ENCODE results near the gene ARHGEF37.

ARHGEF37 gene

GRCh38 chr5:149608936-149609545 is 27.7 kb downstream of the ARHGEF37 start:
- TF ChIP-seq EZH2phosphoT487 (IDR thresholded peaks at IDR 0.05; ENCODE audit: borderline replicate concordance) (no peak), CTCF (conservative IDR thresholded peaks at IDR 0.05; ENCODE audit: low read length) (no peak)
- Histone ChIP-seq H3K4me3 (ENCODE audit: low read length, poor library complexity, severe bottlenecking) (no peak overlapping the region), H3K79me2 (ENCODE audit: insufficient read depth, low read length) (no peaks in the 10 kb centered on the region), H3K9ac (ENCODE audit: low read depth, low read length, poor library complexity, severe bottlenecking) (no peak overlapping the region), H2AFZ (ENCODE audit: low read length) (no peak overlapping the region), H3K27me3 (ENCODE audit: insufficient read depth, low read length, poor library complexity, severe bottlenecking) (no peaks in the 10 kb centered on the region), H4K20me1 (ENCODE audit: insufficient read depth, low read length, poor library complexity, severe bottlenecking) (no peaks in the 10 kb centered on the region), H3K9me3 (ENCODE audit: insufficient read depth, low read depth, low read length) (no peaks in the 10 kb centered on the region), H3K36me3 (ENCODE audit: insufficient read depth, low read length) (no peaks in the 10 kb centered on the region), H3K4me1 (ENCODE audit: insufficient read depth, low read length, poor library complexity, severe bottlenecking) (peaks cover 10% of the 10 kb centered on the region), H3K4me2 (ENCODE audit: low read depth, low read length, poor library complexity, severe bottlenecking) (no peak overlapping the region), H3K9me2 (replicated peaks; ENCODE audit: low read depth, low read length) (no peaks in the 10 kb centered on the region), H3F3A (ENCODE audit: low read depth) (no peaks in the 10 kb centered on the region)

GRCh38 chr5:149609640-149610219 is 28.4 kb downstream of the ARHGEF37 start:
- Histone ChIP-seq H4K20me1 (ENCODE audit: insufficient read depth, low read length, poor library complexity, severe bottlenecking) (no peaks in the 10 kb centered on the region), H3K4me1 (ENCODE audit: insufficient read depth, low read length, poor library complexity, severe bottlenecking) (peaks cover 10% of the 10 kb centered on the region), H3K9me2 (replicated peaks; ENCODE audit: low read depth, low read length) (no peaks in the 10 kb centered on the region), H3F3A (ENCODE audit: low read depth) (no peaks in the 10 kb centered on the region), H3K79me2 (ENCODE audit: insufficient read depth, low read length) (no peaks in the 10 kb centered on the region), H3K4me3 (ENCODE audit: low read length, poor library complexity, severe bottlenecking) (no peak overlapping the region), H3K27me3 (ENCODE audit: insufficient read depth, low read length, poor library complexity, severe bottlenecking) (no peaks in the 10 kb centered on the region), H3K9me3 (ENCODE audit: insufficient read depth, low read depth, low read length) (no peaks in the 10 kb centered on the region), H3K9ac (ENCODE audit: low read depth, low read length, poor library complexity, severe bottlenecking) (no peak overlapping the region), H3K36me3 (ENCODE audit: insufficient read depth, low read length) (no peaks in the 10 kb centered on the region), H2AFZ (ENCODE audit: low read length) (no peak overlapping the region), H3K4me2 (ENCODE audit: low read depth, low read length, poor library complexity, severe bottlenecking) (no peak overlapping the region)
- TF ChIP-seq CTCF (conservative IDR thresholded peaks at IDR 0.05; ENCODE audit: low read length) = no peak
- no peak for TF ChIP-seq EZH2phosphoT487 (IDR thresholded peaks at IDR 0.05; ENCODE audit: borderline replicate concordance)

GRCh38 chr5:149610589-149611255 is 29.4 kb downstream of the ARHGEF37 start:
- Histone ChIP-seq H3K36me3 (ENCODE audit: insufficient read depth, low read length) (no peaks in the 10 kb centered on the region), H3K4me2 (ENCODE audit: low read depth, low read length, poor library complexity, severe bottlenecking) (no peak overlapping the region), H3K4me1 (ENCODE audit: insufficient read depth, low read length, poor library complexity, severe bottlenecking) (peaks cover 10% of the 10 kb centered on the region), H3K9me3 (ENCODE audit: insufficient read depth, low read depth, low read length) (no peaks in the 10 kb centered on the region), H3K9ac (ENCODE audit: low read depth, low read length, poor library complexity, severe bottlenecking) (no peak overlapping the region), H3K79me2 (ENCODE audit: insufficient read depth, low read length) (no peaks in the 10 kb centered on the region), H3K4me3 (ENCODE audit: low read length, poor library complexity, severe bottlenecking) (no peak overlapping the region), H3K9me2 (replicated peaks; ENCODE audit: low read depth, low read length) (no peaks in the 10 kb centered on the region), H3K27me3 (ENCODE audit: insufficient read depth, low read length, poor library complexity, severe bottlenecking) (no peaks in the 10 kb centered on the region), H4K20me1 (ENCODE audit: insufficient read depth, low read length, poor library complexity, severe bottlenecking) (no peaks in the 10 kb centered on the region), H3F3A (ENCODE audit: low read depth) (no peaks in the 10 kb centered on the region), H2AFZ (ENCODE audit: low read length) (no peak overlapping the region)
- TF ChIP-seq CTCF (conservative IDR thresholded peaks at IDR 0.05; ENCODE audit: low read length) = no peak
- TF ChIP-seq EZH2phosphoT487 (IDR thresholded peaks at IDR 0.05; ENCODE audit: borderline replicate concordance) = no peak

Measured in Loucy (cell line).